Measurements from ENCODE around the gene TIFAB.

TIFAB gene

DNA sequence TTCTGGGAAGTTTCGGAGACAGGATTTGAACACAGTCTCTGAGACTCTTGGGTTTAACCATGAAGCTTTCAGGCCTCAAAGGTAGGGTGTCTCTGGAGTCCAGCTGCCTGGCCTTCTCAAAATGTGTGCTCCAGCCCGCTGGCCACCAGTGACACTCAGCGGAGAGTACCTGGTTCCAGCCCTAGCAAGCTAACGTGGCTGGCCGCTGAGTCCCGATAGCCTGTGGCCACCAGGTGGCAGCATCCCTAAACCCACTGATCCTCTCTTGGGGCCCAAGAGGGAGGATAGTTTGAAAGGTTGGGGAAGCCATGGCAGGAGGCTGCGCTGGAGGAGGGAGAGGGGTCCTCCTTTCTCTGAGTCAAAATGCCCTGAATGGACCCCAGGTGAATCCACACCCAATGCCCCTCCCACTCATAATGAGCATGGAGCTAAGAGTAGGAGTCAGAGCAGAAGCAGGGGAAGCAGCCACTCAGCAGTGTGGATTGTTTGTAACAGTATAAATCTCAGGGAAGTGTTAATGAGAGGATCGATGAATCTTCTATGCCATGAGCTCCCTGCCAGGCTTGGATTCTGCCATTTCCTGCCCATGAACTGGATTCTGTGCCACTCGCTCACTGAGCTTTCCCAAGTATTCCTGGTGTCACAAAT is 5.4 kb upstream of the TIFAB start:
- DNase-seq = peak; percentile 5

- DNase-seq = no peak
Observed at GRCh38 chr5:135456238-135457099, 4.3 kb upstream of the TIFAB start.

GRCh38 chr5:135455876-135456237 is 3.7 kb upstream of the TIFAB start:
- DNase-seq = no peak

DNA sequence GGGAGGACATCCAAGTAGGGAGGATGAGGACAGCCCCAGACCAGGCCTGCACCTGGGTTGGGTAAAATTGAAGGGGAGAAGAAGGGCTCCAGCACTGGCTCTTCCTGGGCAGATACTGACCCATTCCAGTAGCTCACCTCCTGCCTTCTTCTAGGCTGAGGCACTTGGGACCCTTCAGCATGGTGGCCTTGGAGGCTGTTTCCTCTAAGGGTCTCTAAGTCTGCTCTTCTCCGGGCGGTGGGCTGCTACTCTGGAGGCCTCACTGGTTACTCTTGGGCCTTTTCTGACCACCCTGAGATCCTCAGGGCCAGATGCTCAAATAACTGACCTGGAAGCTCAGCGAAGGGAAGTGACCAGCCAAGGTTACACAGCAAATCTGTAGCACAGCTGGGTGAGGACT is 2.8 kb upstream of the TIFAB start:
- no peak for DNase-seq

GRCh38 chr5:135453613-135454012 is 1.5 kb upstream of the TIFAB start:
- DNase-seq = no peak

DNA sequence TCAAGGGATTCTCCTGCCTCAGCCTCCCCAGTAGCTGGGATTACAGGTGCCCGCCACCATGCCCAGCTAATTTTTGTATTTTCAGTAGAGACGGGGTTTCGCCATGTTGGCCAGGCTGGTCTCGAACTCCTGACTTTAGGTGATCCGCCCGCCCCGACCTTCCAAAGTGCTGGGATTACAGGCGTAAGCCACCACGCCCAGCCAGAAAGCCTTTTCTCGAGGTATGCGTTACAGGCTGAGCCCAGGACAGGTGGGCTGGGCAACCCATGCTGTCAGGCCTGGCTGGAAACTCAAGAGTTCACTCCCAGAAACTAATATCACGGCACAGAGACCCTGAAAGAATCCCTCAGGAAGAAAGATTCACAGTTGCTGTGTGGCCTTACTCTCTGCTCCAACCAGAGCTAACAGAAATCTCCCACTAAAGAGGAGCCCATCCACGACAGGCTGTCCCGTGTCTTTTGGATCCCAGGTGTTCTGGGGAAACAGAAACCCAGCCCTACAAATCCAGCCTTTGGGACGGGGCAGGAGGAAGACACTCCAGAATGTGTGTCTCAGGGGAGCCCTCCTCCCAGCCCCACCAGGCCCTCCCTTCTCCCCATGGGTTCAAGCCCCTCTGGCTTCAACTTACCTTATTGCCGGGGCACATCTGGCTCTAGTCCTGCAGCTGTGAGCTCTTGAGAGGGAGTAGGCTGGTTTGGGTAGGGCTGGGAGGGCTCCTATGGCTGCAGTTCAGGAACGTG is 400 bp downstream of the TIFAB start:
- DNase-seq = no peak

DNA sequence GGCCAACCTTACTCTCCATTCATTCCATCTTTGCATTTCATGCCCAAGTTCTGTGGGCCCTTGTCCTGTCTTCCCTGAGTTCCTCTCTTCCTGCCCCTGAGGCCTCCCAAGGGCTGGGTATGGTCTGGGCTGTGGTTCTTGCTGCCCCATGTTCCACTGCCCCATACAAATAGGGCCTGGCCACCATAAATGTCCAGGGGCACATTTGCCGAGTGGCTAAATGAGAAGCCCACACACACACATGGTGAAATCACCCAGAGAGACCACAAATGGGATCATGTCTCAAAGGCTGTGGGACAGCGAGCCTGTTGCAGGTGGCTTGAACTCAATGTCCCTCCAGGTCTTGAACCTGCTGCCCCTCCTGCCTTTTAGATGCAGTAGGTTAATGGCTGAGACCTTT is 1.2 kb downstream of the TIFAB start:
- DNase-seq = no peak

DNA sequence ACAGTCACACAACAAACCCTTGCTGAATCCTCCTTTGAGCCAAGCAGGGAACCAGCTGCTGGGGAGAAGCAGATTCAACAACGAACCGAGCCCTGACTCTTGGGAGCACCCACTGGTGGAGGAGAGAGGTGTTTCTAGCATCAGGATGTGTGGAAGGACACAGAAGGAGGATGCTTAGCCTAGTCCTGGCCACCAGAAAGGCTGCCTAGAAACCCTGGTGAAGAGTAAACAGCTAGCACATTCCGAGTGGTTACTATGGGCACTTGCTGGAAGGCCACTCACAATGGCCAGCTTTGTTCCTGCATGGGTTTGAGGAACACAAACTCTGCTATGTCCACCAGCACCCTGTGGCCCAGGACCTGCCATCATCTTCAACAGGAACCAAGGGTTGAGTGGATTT is 1.8 kb downstream of the TIFAB start:
- no peak for DNase-seq

- no peak for DNase-seq
Observed at GRCh38 chr5:135449644-135450043, 2.5 kb downstream of the TIFAB start.

GRCh38 chr5:135448791-135449507 is 3.2 kb downstream of the TIFAB start:
- DNase-seq = no peak

GRCh38 chr5:135448071-135448739 is 3.9 kb downstream of the TIFAB start:
- no peak for DNase-seq

- DNase-seq = no peak
Observed at GRCh38 chr5:135447298-135447929, 4.7 kb downstream of the TIFAB start, which contains the start of gene DCANP1. Gene DCANP1, minus strand, starts transcription at chr5:135447348. Its CDS starts 240 bp downstream, at chr5:135447108.

DNA sequence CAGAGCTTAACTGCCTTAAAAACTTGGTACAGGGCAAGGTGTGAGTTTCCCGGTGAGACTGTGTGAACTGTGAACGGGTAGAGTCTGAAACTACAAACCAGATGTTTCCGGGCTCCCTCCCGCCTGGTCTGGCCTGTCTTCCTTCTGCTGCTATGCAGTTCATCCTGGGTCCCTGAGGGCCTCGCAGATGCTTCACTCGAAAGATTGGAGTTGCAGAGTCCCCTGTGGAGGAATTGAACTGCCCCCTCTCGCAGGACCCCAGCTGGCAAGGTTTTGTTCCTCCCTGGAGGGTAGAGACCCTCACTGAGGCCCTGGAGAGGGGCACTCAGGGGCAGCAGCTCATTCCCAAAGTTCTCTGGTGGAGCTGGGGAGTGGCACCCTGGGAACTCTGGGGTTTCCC is 5.5 kb downstream of the TIFAB start:
- no peak for DNase-seq

DNA sequence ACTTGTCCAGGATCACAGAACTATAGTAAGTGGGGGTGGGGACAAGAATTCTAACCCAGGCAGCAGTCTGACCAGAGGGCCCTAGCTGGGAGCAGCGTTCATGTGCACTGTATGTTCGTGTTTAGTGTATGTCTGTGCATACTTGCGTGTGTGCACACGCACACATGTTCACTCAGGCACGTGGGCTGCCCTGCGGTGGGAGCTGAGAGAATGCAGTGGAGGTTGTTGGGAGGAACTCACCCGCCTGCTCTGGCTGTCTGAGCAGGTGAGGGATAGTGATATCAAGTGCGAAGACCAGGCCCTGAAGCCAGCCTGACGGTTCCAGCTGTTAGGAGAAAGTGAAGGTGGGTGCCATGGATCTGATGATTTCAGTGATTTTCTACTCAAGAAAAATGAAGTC is 5.9 kb downstream of the TIFAB start:
- DNase-seq = no peak

GRCh38 chr5:135445306-135445985 is 6.7 kb downstream of the TIFAB start:
- DNase-seq = no peak

GRCh38 chr5:135444881-135445280 is 7.3 kb downstream of the TIFAB start:
- no peak for DNase-seq

- DNase-seq = no peak
Observed at GRCh38 chr5:135444360-135444759, 7.8 kb downstream of the TIFAB start.

- DNase-seq = no peak
Observed at GRCh38 chr5:135443161-135443960, 8.8 kb downstream of the TIFAB start.

- DNase-seq = no peak
Observed at GRCh38 chr5:135442431-135443160, 9.6 kb downstream of the TIFAB start.

DNA sequence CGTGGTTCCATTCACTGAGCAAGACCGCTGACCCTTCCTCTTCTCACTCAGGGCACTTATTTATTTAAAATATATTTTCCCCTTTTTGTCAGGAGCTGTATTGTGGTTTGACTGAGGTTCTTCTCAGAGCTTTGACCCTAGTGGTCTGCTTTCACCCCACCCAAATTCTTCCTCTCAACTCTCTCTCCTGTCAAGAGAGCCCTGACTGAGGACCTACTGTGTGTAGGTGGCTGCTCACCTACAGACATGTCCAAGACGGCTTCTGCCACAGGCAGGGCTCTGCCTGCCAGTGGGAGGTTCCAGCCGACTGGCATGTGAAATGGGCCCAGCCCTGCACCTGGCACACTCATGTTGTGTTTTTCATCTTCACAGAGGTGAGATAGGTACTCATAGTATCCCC is 10.2 kb downstream of the TIFAB start:
- DNase-seq = no peak
